ENCODE results near the gene SNAI3. TPM values are rescaled to one million over a fixed set of nuclear protein-coding genes. Genes with fewer than 3 reads are reported as not detected.

SNAI3 gene
- total RNA-seq, 1 experiment from 2014 or later, result 2.2 TPM

- Histone ChIP-seq H3K4me3 (replicated peaks in 1 of 2; ENCODE audit: low read depth in 1 of 2, low read length in 2 of 2) (no peak overlapping the region), H3K9me2 (ENCODE audit: insufficient read depth) (no peaks in the 10 kb centered on the region), H3K27ac (ENCODE audit: low read depth, low read length) (no peak overlapping the region), H3K9ac (ENCODE audit: low read length) (no peak overlapping the region), H3K79me2 (ENCODE audit: insufficient read depth, low read length) (no peaks in the 10 kb centered on the region), H3K4me2 (ENCODE audit: low read length) (no peak overlapping the region), H3K27me3 (ENCODE audit: insufficient read depth, low read length) (no peaks in the 10 kb centered on the region), H4K20me1 (ENCODE audit: insufficient read depth) (0 out of 2 replicates have a peak, but pooled peaks cover 3% of the 10 kb centered on the region), H3K9me3 (ENCODE audit: control insufficient read depth in 1 of 2, insufficient read depth in 1 of 2, low read depth in 1 of 2, low read length in 2 of 2) (no peaks in the 10 kb centered on the region), H3K4me1 (ENCODE audit: control insufficient read depth in 1 of 2, insufficient read depth in 2 of 2, low read length in 2 of 2) (no peaks in the 10 kb centered on the region), H3K36me3 (ENCODE audit: control insufficient read depth in 1 of 2, insufficient read depth in 2 of 2, low read length in 2 of 2) (peaks cover 66 to 91% of the 10 kb centered on the region in 2 experiments; a peak in 3 of 4 replicates), H2AFZ (ENCODE audit: low read depth, low read length, poor library complexity, severe bottlenecking) (no peak overlapping the region)
- DNase-seq (ENCODE audit: low read depth, low spot score) (no peak), ATAC-seq (no peak)
- RAD21 ChIA-PET (ENCODE audit: low non-redundant PET in 1 of 2, low total read pairs in 2 of 2, uncharacterized antibody in 2 of 2, unreplicated experiment in 2 of 2), result no interaction called here
- TF ChIP-seq, protein P1, sequence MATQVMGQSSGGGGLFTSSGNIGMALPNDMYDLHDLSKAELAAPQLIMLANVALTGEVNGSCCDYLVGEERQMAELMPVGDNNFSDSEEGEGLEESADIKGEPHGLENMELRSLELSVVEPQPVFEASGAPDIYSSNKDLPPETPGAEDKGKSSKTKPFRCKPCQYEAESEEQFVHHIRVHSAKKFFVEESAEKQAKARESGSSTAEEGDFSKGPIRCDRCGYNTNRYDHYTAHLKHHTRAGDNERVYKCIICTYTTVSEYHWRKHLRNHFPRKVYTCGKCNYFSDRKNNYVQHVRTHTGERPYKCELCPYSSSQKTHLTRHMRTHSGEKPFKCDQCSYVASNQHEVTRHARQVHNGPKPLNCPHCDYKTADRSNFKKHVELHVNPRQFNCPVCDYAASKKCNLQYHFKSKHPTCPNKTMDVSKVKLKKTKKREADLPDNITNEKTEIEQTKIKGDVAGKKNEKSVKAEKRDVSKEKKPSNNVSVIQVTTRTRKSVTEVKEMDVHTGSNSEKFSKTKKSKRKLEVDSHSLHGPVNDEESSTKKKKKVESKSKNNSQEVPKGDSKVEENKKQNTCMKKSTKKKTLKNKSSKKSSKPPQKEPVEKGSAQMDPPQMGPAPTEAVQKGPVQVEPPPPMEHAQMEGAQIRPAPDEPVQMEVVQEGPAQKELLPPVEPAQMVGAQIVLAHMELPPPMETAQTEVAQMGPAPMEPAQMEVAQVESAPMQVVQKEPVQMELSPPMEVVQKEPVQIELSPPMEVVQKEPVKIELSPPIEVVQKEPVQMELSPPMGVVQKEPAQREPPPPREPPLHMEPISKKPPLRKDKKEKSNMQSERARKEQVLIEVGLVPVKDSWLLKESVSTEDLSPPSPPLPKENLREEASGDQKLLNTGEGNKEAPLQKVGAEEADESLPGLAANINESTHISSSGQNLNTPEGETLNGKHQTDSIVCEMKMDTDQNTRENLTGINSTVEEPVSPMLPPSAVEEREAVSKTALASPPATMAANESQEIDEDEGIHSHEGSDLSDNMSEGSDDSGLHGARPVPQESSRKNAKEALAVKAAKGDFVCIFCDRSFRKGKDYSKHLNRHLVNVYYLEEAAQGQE (IDR thresholded peaks at IDR 0.05; ENCODE audit: low read depth), result no peak
- TF ChIP-seq EZH2phosphoT487 (IDR thresholded peaks at IDR 0.05; ENCODE audit: borderline replicate concordance) (no peak), SP1 (IDR thresholded peaks at IDR 0.05; ENCODE audit: low read depth) (no peak), ELF1 (IDR thresholded peaks at IDR 0.05; ENCODE audit: borderline replicate concordance, low read depth) (no peak), ZFX (IDR thresholded peaks at IDR 0.05) (no peak)
- intact Hi-C loops (cut with micrococcal nuclease), result no loop called here
- POLR2A ChIA-PET, result no interaction called here
- CTCF ChIA-PET, result no interaction called here
- no TSS peak for BruUV-seq (replicated peaks)
Measured at GRCh38 chr16:88719933-88720296, 33.6 kb upstream of the SNAI3 start.

- H3K27me3 ChIP-seq (ENCODE audit: insufficient read depth, low read length), result no peaks in the 10 kb centered on the region
- no peak overlapping the region for H2AFZ ChIP-seq (ENCODE audit: low read depth, low read length, poor library complexity, severe bottlenecking)
- no peak overlapping the region for H3K27ac ChIP-seq (ENCODE audit: low read depth, low read length)
- ChIA-PET CTCF (interaction anchor here (1.0 kb wide), 1 partner anchor 18 kb away, joined by 3 read pairs; no protein-coding TSS in a partner anchor), RAD21 (ENCODE audit: low non-redundant PET in 1 of 2, low total read pairs in 2 of 2, uncharacterized antibody in 2 of 2, unreplicated experiment in 2 of 2) (no interaction called here), POLR2A (no interaction called here)
- no TSS peak for BruUV-seq (replicated peaks)
- no peaks in the 10 kb centered on the region for H3K9me2 ChIP-seq (ENCODE audit: insufficient read depth)
- H3K4me3 ChIP-seq (replicated peaks in 1 of 2; ENCODE audit: low read depth in 1 of 2, low read length in 2 of 2), result no peak overlapping the region
- no peaks in the 10 kb centered on the region for H3K9me3 ChIP-seq (ENCODE audit: control insufficient read depth in 1 of 2, insufficient read depth in 1 of 2, low read depth in 1 of 2, low read length in 2 of 2)
- no peak overlapping the region for H3K4me2 ChIP-seq (ENCODE audit: low read length)
- no peak overlapping the region for H3K9ac ChIP-seq (ENCODE audit: low read length)
- H3K36me3 ChIP-seq (ENCODE audit: control insufficient read depth in 1 of 2, insufficient read depth in 2 of 2, low read length in 2 of 2), result peaks cover 69 to 90% of the 10 kb centered on the region in 2 experiments; a peak in 3 of 4 replicates
- no peak for DNase-seq (ENCODE audit: low read depth, low spot score)
- intact Hi-C loops (cut with micrococcal nuclease), result no loop called here
- peaks cover 0 to under 1% of the 10 kb centered on the region in 2 experiments; a peak in 1 of 4 replicates for H3K4me1 ChIP-seq (ENCODE audit: control insufficient read depth in 1 of 2, insufficient read depth in 2 of 2, low read length in 2 of 2)
- ATAC-seq, result no peak
- H3K79me2 ChIP-seq (ENCODE audit: insufficient read depth, low read length), result no peaks in the 10 kb centered on the region
- H4K20me1 ChIP-seq (ENCODE audit: insufficient read depth), result 0 out of 2 replicates have a peak, but pooled peaks cover 3% of the 10 kb centered on the region
- TF ChIP-seq, protein P2, sequence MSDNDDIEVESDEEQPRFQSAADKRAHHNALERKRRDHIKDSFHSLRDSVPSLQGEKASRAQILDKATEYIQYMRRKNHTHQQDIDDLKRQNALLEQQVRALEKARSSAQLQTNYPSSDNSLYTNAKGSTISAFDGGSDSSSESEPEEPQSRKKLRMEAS (IDR thresholded peaks at IDR 0.05), result no peak
- no peak for TF ChIP-seq EZH2 (IDR thresholded peaks at IDR 0.05)
- no peak for TF ChIP-seq JUND (IDR thresholded peaks at IDR 0.05)
- TF ChIP-seq, protein P3, sequence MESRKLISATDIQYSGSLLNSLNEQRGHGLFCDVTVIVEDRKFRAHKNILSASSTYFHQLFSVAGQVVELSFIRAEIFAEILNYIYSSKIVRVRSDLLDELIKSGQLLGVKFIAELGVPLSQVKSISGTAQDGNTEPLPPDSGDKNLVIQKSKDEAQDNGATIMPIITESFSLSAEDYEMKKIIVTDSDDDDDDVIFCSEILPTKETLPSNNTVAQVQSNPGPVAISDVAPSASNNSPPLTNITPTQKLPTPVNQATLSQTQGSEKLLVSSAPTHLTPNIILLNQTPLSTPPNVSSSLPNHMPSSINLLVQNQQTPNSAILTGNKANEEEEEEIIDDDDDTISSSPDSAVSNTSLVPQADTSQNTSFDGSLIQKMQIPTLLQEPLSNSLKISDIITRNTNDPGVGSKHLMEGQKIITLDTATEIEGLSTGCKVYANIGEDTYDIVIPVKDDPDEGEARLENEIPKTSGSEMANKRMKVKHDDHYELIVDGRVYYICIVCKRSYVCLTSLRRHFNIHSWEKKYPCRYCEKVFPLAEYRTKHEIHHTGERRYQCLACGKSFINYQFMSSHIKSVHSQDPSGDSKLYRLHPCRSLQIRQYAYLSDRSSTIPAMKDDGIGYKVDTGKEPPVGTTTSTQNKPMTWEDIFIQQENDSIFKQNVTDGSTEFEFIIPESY (IDR thresholded peaks at IDR 0.05; ENCODE audit: extremely low read depth, insufficient replicate concordance, low read length), result no peak
- TF ChIP-seq ATF3 (IDR thresholded peaks at IDR 0.05), result no peak
- TF ChIP-seq POLR2AphosphoS5 (IDR thresholded peaks at IDR 0.05; ENCODE audit: low read depth, low read length), result no peak
- no peak for TF ChIP-seq EGR1 (IDR thresholded peaks at IDR 0.05; ENCODE audit: low read depth)
- no peak for TF ChIP-seq CEBPB (IDR thresholded peaks at IDR 0.05; ENCODE audit: low read depth)
Measured at GRCh38 chr16:88719267-88719932, 33.1 kb upstream of the SNAI3 start.
